ENCODE data around the gene PTX4.

The PTX4 gene

GRCh38 chr16:1465567-1465915 lies 23.2 kb downstream of the PTX4 start:
- Histone ChIP-seq H3K9ac (ENCODE audit: low read length) (no peak overlapping the region), H3K4me3 (ENCODE audit: low read depth, low read length) (no peak overlapping the region), H3K36me3 (ENCODE audit: control insufficient read depth, insufficient read depth, low read length) (peaks cover 12% of the 10 kb centered on the region), H3K27me3 (ENCODE audit: control insufficient read depth, insufficient read depth, low read length) (no peaks in the 10 kb centered on the region), H3K9me3 (ENCODE audit: control insufficient read depth, insufficient read depth, low read depth, low read length) (no peaks in the 10 kb centered on the region), H3K4me1 (ENCODE audit: control insufficient read depth, insufficient read depth, low read length) (no peaks in the 10 kb centered on the region), H3K27ac (ENCODE audit: low read depth, low read length) (no peak overlapping the region)

GRCh38 chr16:1464894-1465566 lies 23.7 kb downstream of the PTX4 start:
- Histone ChIP-seq H3K27ac (ENCODE audit: low read depth, low read length) (no peak overlapping the region), H3K4me3 (ENCODE audit: low read depth, low read length) (no peak overlapping the region), H3K27me3 (ENCODE audit: control insufficient read depth, insufficient read depth, low read length) (no peaks in the 10 kb centered on the region), H3K9me3 (ENCODE audit: control insufficient read depth, insufficient read depth, low read depth, low read length) (no peaks in the 10 kb centered on the region), H3K36me3 (ENCODE audit: control insufficient read depth, insufficient read depth, low read length) (peaks cover 17% of the 10 kb centered on the region), H3K9ac (ENCODE audit: low read length) (no peak overlapping the region), H3K4me1 (ENCODE audit: control insufficient read depth, insufficient read depth, low read length) (no peaks in the 10 kb centered on the region)

GRCh38 chr16:1464196-1464893 lies 24.4 kb downstream of the PTX4 start:
- Histone ChIP-seq H3K27ac (ENCODE audit: low read depth, low read length) (no peak overlapping the region), H3K27me3 (ENCODE audit: control insufficient read depth, insufficient read depth, low read length) (no peaks in the 10 kb centered on the region), H3K4me3 (ENCODE audit: low read depth, low read length) (no peak overlapping the region), H3K36me3 (ENCODE audit: control insufficient read depth, insufficient read depth, low read length) (peaks cover 20% of the 10 kb centered on the region), H3K9ac (ENCODE audit: low read length) (no peak overlapping the region), H3K4me1 (ENCODE audit: control insufficient read depth, insufficient read depth, low read length) (no peaks in the 10 kb centered on the region), H3K9me3 (ENCODE audit: control insufficient read depth, insufficient read depth, low read depth, low read length) (no peaks in the 10 kb centered on the region)

GRCh38 chr16:1461146-1461545 lies 27.6 kb downstream of the PTX4 start:
- no peaks in the 10 kb centered on the region for H3K27me3 ChIP-seq (ENCODE audit: control insufficient read depth, insufficient read depth, low read length)
- no peak overlapping the region for H3K9ac ChIP-seq (ENCODE audit: low read length)
- no peak overlapping the region for H3K4me3 ChIP-seq (ENCODE audit: low read depth, low read length)
- no peaks in the 10 kb centered on the region for H3K4me1 ChIP-seq (ENCODE audit: control insufficient read depth, insufficient read depth, low read length)
- no peak overlapping the region for H3K27ac ChIP-seq (ENCODE audit: low read depth, low read length)
- no peaks in the 10 kb centered on the region for H3K9me3 ChIP-seq (ENCODE audit: control insufficient read depth, insufficient read depth, low read depth, low read length)
- peaks cover 35% of the 10 kb centered on the region for H3K36me3 ChIP-seq (ENCODE audit: control insufficient read depth, insufficient read depth, low read length)

GRCh38 chr16:1460602-1461138 lies 28.1 kb downstream of the PTX4 start:
- no peaks in the 10 kb centered on the region for H3K9me3 ChIP-seq (ENCODE audit: control insufficient read depth, insufficient read depth, low read depth, low read length)
- H3K36me3 ChIP-seq (ENCODE audit: control insufficient read depth, insufficient read depth, low read length), result peaks cover 39% of the 10 kb centered on the region
- H3K9ac ChIP-seq (ENCODE audit: low read length), result no peak overlapping the region
- H3K27ac ChIP-seq (ENCODE audit: low read depth, low read length), result no peak overlapping the region
- no peaks in the 10 kb centered on the region for H3K4me1 ChIP-seq (ENCODE audit: control insufficient read depth, insufficient read depth, low read length)
- no peak overlapping the region for H3K4me3 ChIP-seq (ENCODE audit: low read depth, low read length)
- H3K27me3 ChIP-seq (ENCODE audit: control insufficient read depth, insufficient read depth, low read length), result no peaks in the 10 kb centered on the region

- H3K27ac ChIP-seq (ENCODE audit: low read depth, low read length), result no peak overlapping the region
- H3K36me3 ChIP-seq (ENCODE audit: control insufficient read depth, insufficient read depth, low read length), result peaks cover 46% of the 10 kb centered on the region
- H3K27me3 ChIP-seq (ENCODE audit: control insufficient read depth, insufficient read depth, low read length), result no peaks in the 10 kb centered on the region
- no peak overlapping the region for H3K9ac ChIP-seq (ENCODE audit: low read length)
- no peak overlapping the region for H3K4me3 ChIP-seq (ENCODE audit: low read depth, low read length)
- no peaks in the 10 kb centered on the region for H3K4me1 ChIP-seq (ENCODE audit: control insufficient read depth, insufficient read depth, low read length)
- H3K9me3 ChIP-seq (ENCODE audit: control insufficient read depth, insufficient read depth, low read depth, low read length), result no peaks in the 10 kb centered on the region
These were observed 28.8 kb downstream of the PTX4 start for GRCh38 chr16:1459967-1460366.

GRCh38 chr16:1458977-1459341 lies 29.8 kb downstream of the PTX4 start:
- Histone ChIP-seq H3K4me3 (ENCODE audit: low read depth, low read length) (no peak overlapping the region), H3K9ac (ENCODE audit: low read length) (no peak overlapping the region), H3K36me3 (ENCODE audit: control insufficient read depth, insufficient read depth, low read length) (peaks cover 56% of the 10 kb centered on the region), H3K27me3 (ENCODE audit: control insufficient read depth, insufficient read depth, low read length) (no peaks in the 10 kb centered on the region), H3K27ac (ENCODE audit: low read depth, low read length) (no peak overlapping the region), H3K9me3 (ENCODE audit: control insufficient read depth, insufficient read depth, low read depth, low read length) (no peaks in the 10 kb centered on the region), H3K4me1 (ENCODE audit: control insufficient read depth, insufficient read depth, low read length) (no peaks in the 10 kb centered on the region)

GRCh38 chr16:1458336-1458976 lies 30.3 kb downstream of the PTX4 start:
- Histone ChIP-seq H3K36me3 (ENCODE audit: control insufficient read depth, insufficient read depth, low read length) (peaks cover 61% of the 10 kb centered on the region), H3K27ac (ENCODE audit: low read depth, low read length) (no peak overlapping the region), H3K4me1 (ENCODE audit: control insufficient read depth, insufficient read depth, low read length) (no peaks in the 10 kb centered on the region), H3K9ac (ENCODE audit: low read length) (no peak overlapping the region), H3K4me3 (ENCODE audit: low read depth, low read length) (no peak overlapping the region), H3K9me3 (ENCODE audit: control insufficient read depth, insufficient read depth, low read depth, low read length) (no peaks in the 10 kb centered on the region), H3K27me3 (ENCODE audit: control insufficient read depth, insufficient read depth, low read length) (no peaks in the 10 kb centered on the region)

- no peaks in the 10 kb centered on the region for H3K9me3 ChIP-seq (ENCODE audit: control insufficient read depth, insufficient read depth, low read depth, low read length)
- H3K27me3 ChIP-seq (ENCODE audit: control insufficient read depth, insufficient read depth, low read length), result no peaks in the 10 kb centered on the region
- no peak overlapping the region for H3K4me3 ChIP-seq (ENCODE audit: low read depth, low read length)
- H3K9ac ChIP-seq (ENCODE audit: low read length), result no peak overlapping the region
- peaks cover 66% of the 10 kb centered on the region for H3K36me3 ChIP-seq (ENCODE audit: control insufficient read depth, insufficient read depth, low read length)
- no peaks in the 10 kb centered on the region for H3K4me1 ChIP-seq (ENCODE audit: control insufficient read depth, insufficient read depth, low read length)
- no peak overlapping the region for H3K27ac ChIP-seq (ENCODE audit: low read depth, low read length)
These were observed 31.1 kb downstream of the PTX4 start for GRCh38 chr16:1457489-1458245.

GRCh38 chr16:1456951-1457350 lies 31.8 kb downstream of the PTX4 start:
- Histone ChIP-seq H3K36me3 (ENCODE audit: control insufficient read depth, insufficient read depth, low read length) (peaks cover 73% of the 10 kb centered on the region), H3K27me3 (ENCODE audit: control insufficient read depth, insufficient read depth, low read length) (no peaks in the 10 kb centered on the region), H3K27ac (ENCODE audit: low read depth, low read length) (no peak overlapping the region), H3K4me3 (ENCODE audit: low read depth, low read length) (no peak overlapping the region), H3K9me3 (ENCODE audit: control insufficient read depth, insufficient read depth, low read depth, low read length) (no peaks in the 10 kb centered on the region), H3K4me1 (ENCODE audit: control insufficient read depth, insufficient read depth, low read length) (no peaks in the 10 kb centered on the region), H3K9ac (ENCODE audit: low read length) (no peak overlapping the region)

Measured in HUES6 (cell line).